Measurements from ENCODE around the gene REG3G. TPM values are rescaled to one million over a fixed set of nuclear protein-coding genes. Genes with fewer than 3 reads are reported as not detected.

The REG3G gene
- total RNA-seq, 1 experiment from 2014 or later, result not detected

GRCh38 chr2:79071078-79071477 is 45.6 kb downstream of the REG3G start:
- no TSS peak for BruUV-seq (replicated peaks)
- no peaks in the 10 kb centered on the region for H3K27me3 ChIP-seq (ENCODE audit: control insufficient read depth, insufficient read depth, low read length)
- POLR2A ChIA-PET, result no interaction called here
- no peak overlapping the region for H3K4me3 ChIP-seq (ENCODE audit: low read depth in 2 of 2, low read length in 2 of 2)
- TF ChIP-seq POLR2AphosphoS5 (IDR thresholded peaks at IDR 0.05; ENCODE audit: low read depth, low read length) (no peak), TCF7L2 (IDR thresholded peaks at IDR 0.05; ENCODE audit: low read depth, low read length) (no peak), REST (IDR thresholded peaks at IDR 0.05; ENCODE audit: insufficient read depth in 1 of 2, low read depth in 2 of 2, low read length in 1 of 2) (no peak), SIN3A (IDR thresholded peaks at IDR 0.05; ENCODE audit: borderline replicate concordance, insufficient read depth, low read depth, low read length) (no peak), CTCF (IDR thresholded peaks at IDR 0.05) (no peak)
- no peaks in the 10 kb centered on the region for H3K9me3 ChIP-seq (ENCODE audit: control insufficient read depth, insufficient read depth, low read depth, low read length)
- in situ Hi-C loops (cut with HindIII; ENCODE audit: low pct_unique_long_range_greater_than_20kb, low sequenced_read_pairs), result no loop called here
- intact Hi-C loops (cut with micrococcal nuclease; ENCODE audit: unreplicated experiment), result no loop called here
- DNase-seq (ENCODE audit: low read depth, low spot score), result no peak
- no peaks in the 10 kb centered on the region for H3K4me1 ChIP-seq (ENCODE audit: control insufficient read depth, insufficient read depth, low read length)
- H3K36me3 ChIP-seq (ENCODE audit: control insufficient read depth, insufficient read depth, low read length), result no peaks in the 10 kb centered on the region
- CTCF ChIA-PET, result no interaction called here
- no peak for ATAC-seq
- no peak overlapping the region for H3K27ac ChIP-seq (ENCODE audit: low read length)

Other genes starting within 250 kb of the REG3G start
- gene REG1B, start 62.3 kb downstream of the REG3G start, total RNA-seq (2021; ENCODE audit: unreplicated experiment), result 2.0 TPM
- gene REG1A, start 94.8 kb downstream of the REG3G start, total RNA-seq (2021; ENCODE audit: unreplicated experiment), result 4.3 TPM
- gene REG3A, start 134.1 kb downstream of the REG3G start, total RNA-seq (2021; ENCODE audit: unreplicated experiment), result not detected

Data from Panc1 (cell line).